ENCODE measurements around the gene DAG1. TPM values are rescaled to one million over a fixed set of nuclear protein-coding genes. Genes with fewer than 3 reads are reported as not detected.

Gene DAG1
- total RNA-seq, 2 experiments from 2014 or later: 10.9 to 14.9 TPM

DNA sequence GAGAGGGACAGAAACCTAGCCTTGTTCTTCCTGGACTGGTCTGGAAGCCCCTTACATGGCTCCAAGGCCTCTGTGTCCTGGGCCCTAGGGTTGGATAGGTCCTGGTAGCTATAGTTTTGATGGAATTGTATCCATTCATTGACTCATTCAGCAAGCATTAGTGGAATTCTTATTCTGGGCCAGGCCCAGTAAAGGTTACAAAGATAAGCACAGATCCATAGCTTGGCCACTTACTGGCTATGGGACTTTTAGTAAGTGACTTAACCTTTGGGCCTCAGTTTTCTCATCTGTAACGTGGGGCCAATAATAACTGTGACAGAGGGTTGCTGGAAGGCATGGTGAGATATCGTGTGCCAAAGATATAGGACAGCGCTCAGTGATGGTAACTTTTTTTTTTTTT lies 13.6 kb upstream of the DAG1 start:
- CTCF ChIA-PET (ENCODE audit: unreplicated experiment): no interaction called here

DNA sequence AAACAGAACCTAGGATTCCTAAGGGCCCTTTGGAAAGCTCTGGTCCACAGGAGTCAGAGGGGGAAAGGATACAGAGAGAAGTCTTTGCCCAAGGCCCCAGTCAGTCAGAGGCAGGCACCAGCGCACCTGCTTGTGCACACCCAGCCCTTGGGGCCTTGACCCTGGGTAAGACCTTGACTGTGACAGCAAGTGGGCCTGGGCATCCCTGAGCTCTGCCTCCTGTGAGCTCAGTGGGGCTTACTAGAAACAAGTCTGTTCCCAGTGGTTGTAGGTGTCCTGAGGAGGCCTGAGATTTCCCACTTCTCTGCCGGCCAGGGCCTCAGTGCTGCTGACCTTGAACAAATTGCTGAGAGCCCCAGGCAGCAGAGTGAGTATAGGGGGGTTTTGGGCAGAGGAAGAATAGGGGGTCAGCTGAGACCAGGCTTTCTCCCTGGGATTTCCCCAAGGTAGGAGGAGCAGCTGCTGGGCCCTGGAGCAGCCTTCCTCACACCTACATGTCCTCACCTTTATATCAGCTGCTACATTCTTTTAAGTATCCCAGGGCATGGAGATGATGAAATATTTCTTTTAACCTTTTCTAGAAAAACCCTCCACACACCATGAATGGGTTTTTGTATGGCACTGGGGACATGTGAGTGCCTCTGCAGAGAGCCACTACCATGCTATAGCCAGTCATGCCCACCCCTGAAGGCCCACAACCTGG lies 9.7 kb upstream of the DAG1 start:
- H3K4me2 ChIP-seq (ENCODE audit: low read length): no peak overlapping the region
- POLR2A ChIA-PET: interaction anchor here (0.6 to 1.6 kb wide), 2 partner anchors 10 to 153 kb away, joined by 6 to 7 read pairs; partner anchors contain the start of gene DAG1
- no peak for DNase-seq (ENCODE audit: low spot score)
- H3K9me3 ChIP-seq (ENCODE audit: low read length): no peaks in the 10 kb centered on the region
- H3K4me3 ChIP-seq (ENCODE audit: low read depth, low read length, poor library complexity, severe bottlenecking): no peak overlapping the region
- no peaks in the 10 kb centered on the region for H3K4me1 ChIP-seq (ENCODE audit: insufficient read depth, low read length, poor library complexity, severe bottlenecking)
- no peak overlapping the region for H3K27ac ChIP-seq (ENCODE audit: low read depth, low read length, poor library complexity, severe bottlenecking)
- TF ChIP-seq, protein P1, sequence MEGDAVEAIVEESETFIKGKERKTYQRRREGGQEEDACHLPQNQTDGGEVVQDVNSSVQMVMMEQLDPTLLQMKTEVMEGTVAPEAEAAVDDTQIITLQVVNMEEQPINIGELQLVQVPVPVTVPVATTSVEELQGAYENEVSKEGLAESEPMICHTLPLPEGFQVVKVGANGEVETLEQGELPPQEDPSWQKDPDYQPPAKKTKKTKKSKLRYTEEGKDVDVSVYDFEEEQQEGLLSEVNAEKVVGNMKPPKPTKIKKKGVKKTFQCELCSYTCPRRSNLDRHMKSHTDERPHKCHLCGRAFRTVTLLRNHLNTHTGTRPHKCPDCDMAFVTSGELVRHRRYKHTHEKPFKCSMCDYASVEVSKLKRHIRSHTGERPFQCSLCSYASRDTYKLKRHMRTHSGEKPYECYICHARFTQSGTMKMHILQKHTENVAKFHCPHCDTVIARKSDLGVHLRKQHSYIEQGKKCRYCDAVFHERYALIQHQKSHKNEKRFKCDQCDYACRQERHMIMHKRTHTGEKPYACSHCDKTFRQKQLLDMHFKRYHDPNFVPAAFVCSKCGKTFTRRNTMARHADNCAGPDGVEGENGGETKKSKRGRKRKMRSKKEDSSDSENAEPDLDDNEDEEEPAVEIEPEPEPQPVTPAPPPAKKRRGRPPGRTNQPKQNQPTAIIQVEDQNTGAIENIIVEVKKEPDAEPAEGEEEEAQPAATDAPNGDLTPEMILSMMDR (conservative IDR thresholded peaks at IDR 0.05; ENCODE audit: low read length): no peak
- no peak for TF ChIP-seq EZH2phosphoT487 (IDR thresholded peaks at IDR 0.05; ENCODE audit: borderline replicate concordance, low read depth, low read length)
- no TSS peak for BruUV-seq (replicated peaks)
- intact Hi-C loops (cut with micrococcal nuclease; ENCODE audit: unreplicated experiment): no loop called here
- no peaks in the 10 kb centered on the region for H4K20me1 ChIP-seq (ENCODE audit: insufficient read depth, low read length)
- H3K9me2 ChIP-seq (ENCODE audit: insufficient read depth, low read length): no peaks in the 10 kb centered on the region
- no peaks in the 10 kb centered on the region for H3K79me2 ChIP-seq (ENCODE audit: insufficient read depth, low read depth, low read length)
- no peak overlapping the region for H2AFZ ChIP-seq (ENCODE audit: low read length)
- H3K36me3 ChIP-seq (ENCODE audit: insufficient read depth, low read length): no peaks in the 10 kb centered on the region
- CTCF ChIA-PET (ENCODE audit: unreplicated experiment): interaction anchor here (0.6 kb wide), 1 partner anchor 13 kb away, joined by 3 read pairs; no protein-coding TSS in a partner anchor

More for the DNA sequence above, 13.6 kb upstream of the DAG1 start:
- no peaks in the 10 kb centered on the region for H3K36me3 ChIP-seq (ENCODE audit: insufficient read depth, low read length)
- TF ChIP-seq, protein P1 (conservative IDR thresholded peaks at IDR 0.05; ENCODE audit: low read length): no peak
- TF ChIP-seq EZH2phosphoT487 (IDR thresholded peaks at IDR 0.05; ENCODE audit: borderline replicate concordance, low read depth, low read length): no peak
- no peaks in the 10 kb centered on the region for H4K20me1 ChIP-seq (ENCODE audit: insufficient read depth, low read length)
- H3K9me3 ChIP-seq (ENCODE audit: low read length): no peaks in the 10 kb centered on the region
- no TSS peak for BruUV-seq (replicated peaks)
- no peak for DNase-seq (ENCODE audit: low spot score)
- H3K4me1 ChIP-seq (ENCODE audit: insufficient read depth, low read length, poor library complexity, severe bottlenecking): no peaks in the 10 kb centered on the region
- no peak overlapping the region for H3K27ac ChIP-seq (ENCODE audit: low read depth, low read length, poor library complexity, severe bottlenecking)
- intact Hi-C loops (cut with micrococcal nuclease; ENCODE audit: unreplicated experiment): no loop called here
- POLR2A ChIA-PET: no interaction called here
- H3K4me3 ChIP-seq (ENCODE audit: low read depth, low read length, poor library complexity, severe bottlenecking): no peak overlapping the region
- no peaks in the 10 kb centered on the region for H3K79me2 ChIP-seq (ENCODE audit: insufficient read depth, low read depth, low read length)
- H3K9me2 ChIP-seq (ENCODE audit: insufficient read depth, low read length): no peaks in the 10 kb centered on the region
- H2AFZ ChIP-seq (ENCODE audit: low read length): no peak overlapping the region
- H3K4me2 ChIP-seq (ENCODE audit: low read length): no peak overlapping the region

DNA sequence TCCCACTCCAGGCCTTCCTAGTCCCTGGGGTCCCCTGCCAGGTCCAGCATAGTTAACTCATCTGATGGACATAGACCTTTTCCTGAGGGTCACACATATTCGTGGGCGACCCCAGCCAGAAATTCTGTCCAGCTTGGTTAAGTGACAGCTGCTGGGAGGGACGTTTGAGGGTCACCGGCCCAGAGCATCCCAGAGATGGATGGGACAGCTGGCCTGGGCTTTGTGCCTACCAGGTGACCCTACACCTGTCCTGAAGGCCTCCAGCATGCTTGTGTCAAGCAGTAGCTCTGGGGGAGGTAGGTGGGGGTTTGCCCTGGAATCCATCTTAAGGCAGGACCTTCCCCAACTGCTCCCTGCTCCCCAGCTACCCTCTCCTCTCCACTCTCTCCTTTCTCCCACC lies 9.1 kb upstream of the DAG1 start:
- Histone ChIP-seq H3K9me2 (ENCODE audit: insufficient read depth, low read length) (no peaks in the 10 kb centered on the region), H2AFZ (ENCODE audit: low read length) (no peak overlapping the region), H4K20me1 (ENCODE audit: insufficient read depth, low read length) (no peaks in the 10 kb centered on the region), H3K79me2 (ENCODE audit: insufficient read depth, low read depth, low read length) (no peaks in the 10 kb centered on the region), H3K4me1 (ENCODE audit: insufficient read depth, low read length, poor library complexity, severe bottlenecking) (no peaks in the 10 kb centered on the region), H3K9me3 (ENCODE audit: low read length) (no peaks in the 10 kb centered on the region), H3K27ac (ENCODE audit: low read depth, low read length, poor library complexity, severe bottlenecking) (no peak overlapping the region), H3K36me3 (ENCODE audit: insufficient read depth, low read length) (no peaks in the 10 kb centered on the region), H3K4me3 (ENCODE audit: low read depth, low read length, poor library complexity, severe bottlenecking) (no peak overlapping the region), H3K4me2 (ENCODE audit: low read length) (no peak overlapping the region)
- DNase-seq (ENCODE audit: low spot score): no peak
- no peak for TF ChIP-seq EZH2phosphoT487 (IDR thresholded peaks at IDR 0.05; ENCODE audit: borderline replicate concordance, low read depth, low read length)
- TF ChIP-seq, protein P1 (conservative IDR thresholded peaks at IDR 0.05; ENCODE audit: low read length): no peak
- CTCF ChIA-PET (ENCODE audit: unreplicated experiment): interaction anchor here (0.6 kb wide), 1 partner anchor 14 kb away, joined by 3 read pairs; no protein-coding TSS in a partner anchor
- no TSS peak for BruUV-seq (replicated peaks)
- POLR2A ChIA-PET: no interaction called here
- intact Hi-C loops (cut with micrococcal nuclease; ENCODE audit: unreplicated experiment): no loop called here

Measured in OCI-LY7 (cell line).